GM13976 (cell line): ENCODE data around the gene NCAM2.

Experiments used
- DNase-seq: peaks from one replicate; pipeline ENCODE4 v3.0.0; 2012; ENCODE audit warnings: low spot score
- in situ Hi-C: fragments of 300-500 bp; cut with MboI; formaldehyde crosslinking; loops from one replicate; pipeline ENCODE4 v1.12.0; 2022; ENCODE audit warnings: low sequenced_read_pairs, mixed read lengths, inconsistent platforms; ENCODE audit not compliant: unreplicated experiment
- TF ChIP-seq, protein P1 (sequence below): IDR thresholded peaks from 2 replicates; pipeline ENCODE4 v1.5.1; 2012; ENCODE audit warnings: borderline replicate concordance, mild to moderate bottlenecking; ENCODE audit not compliant: insufficient read depth; ENCODE audit errors: extremely low read depth, missing control alignments, control extremely low read depth

NCAM2 gene

DNA sequence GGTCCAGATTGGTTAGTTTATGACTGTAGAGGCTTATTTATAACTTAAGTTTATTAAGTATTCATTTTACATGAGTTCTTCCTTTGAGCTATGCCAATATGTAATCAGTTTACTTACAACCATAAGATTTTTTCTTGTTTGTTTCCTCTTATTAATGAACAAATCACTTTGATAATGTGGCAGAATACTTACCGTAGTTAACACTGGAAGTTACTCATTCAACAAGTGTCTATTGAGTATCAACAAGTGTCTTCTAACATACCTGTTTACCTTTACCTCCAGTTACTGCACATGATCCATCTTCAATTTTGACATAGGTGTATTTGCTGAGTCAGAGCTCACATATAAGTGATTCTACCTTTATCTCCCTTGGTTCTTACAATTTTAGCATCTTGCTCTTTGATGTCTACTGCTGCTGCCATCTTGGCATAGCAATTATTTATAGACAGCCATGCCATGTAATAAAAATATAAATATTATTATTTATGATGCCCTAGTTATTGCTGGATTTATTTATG, 205.7 kb downstream of the NCAM2 start:
- in situ Hi-C loops, result no loop called here
- no peak for DNase-seq
- TF ChIP-seq, protein P1, sequence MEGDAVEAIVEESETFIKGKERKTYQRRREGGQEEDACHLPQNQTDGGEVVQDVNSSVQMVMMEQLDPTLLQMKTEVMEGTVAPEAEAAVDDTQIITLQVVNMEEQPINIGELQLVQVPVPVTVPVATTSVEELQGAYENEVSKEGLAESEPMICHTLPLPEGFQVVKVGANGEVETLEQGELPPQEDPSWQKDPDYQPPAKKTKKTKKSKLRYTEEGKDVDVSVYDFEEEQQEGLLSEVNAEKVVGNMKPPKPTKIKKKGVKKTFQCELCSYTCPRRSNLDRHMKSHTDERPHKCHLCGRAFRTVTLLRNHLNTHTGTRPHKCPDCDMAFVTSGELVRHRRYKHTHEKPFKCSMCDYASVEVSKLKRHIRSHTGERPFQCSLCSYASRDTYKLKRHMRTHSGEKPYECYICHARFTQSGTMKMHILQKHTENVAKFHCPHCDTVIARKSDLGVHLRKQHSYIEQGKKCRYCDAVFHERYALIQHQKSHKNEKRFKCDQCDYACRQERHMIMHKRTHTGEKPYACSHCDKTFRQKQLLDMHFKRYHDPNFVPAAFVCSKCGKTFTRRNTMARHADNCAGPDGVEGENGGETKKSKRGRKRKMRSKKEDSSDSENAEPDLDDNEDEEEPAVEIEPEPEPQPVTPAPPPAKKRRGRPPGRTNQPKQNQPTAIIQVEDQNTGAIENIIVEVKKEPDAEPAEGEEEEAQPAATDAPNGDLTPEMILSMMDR, result no peak

DNA sequence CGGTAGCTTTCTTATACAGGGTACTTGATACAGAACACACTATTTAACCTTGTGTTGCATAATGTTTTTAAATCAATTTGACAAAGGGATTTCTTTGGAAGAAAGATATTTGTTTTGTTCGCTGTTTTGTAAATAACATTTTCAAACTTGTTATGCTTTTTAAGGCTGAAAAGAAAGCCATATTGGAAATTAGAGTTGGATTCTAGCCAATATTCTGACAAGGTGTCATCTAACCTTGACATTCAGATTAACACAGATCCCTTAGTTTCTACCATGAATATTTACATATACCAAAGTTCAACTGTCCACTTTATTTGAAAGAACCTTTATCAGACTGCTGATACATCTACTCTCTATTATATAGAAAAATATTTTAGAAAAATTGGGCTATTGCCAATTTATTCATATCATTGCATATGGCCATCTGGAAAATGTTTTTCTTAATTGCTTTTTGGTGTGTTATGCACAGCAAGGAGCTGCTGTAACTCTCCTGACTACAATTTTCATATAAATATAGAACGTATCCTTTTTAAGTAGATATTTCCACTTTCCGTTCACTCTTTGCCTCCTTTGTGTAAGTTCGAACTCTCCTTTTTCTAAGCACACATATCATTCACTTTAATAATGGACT, 206.3 kb downstream of the NCAM2 start:
- TF ChIP-seq, protein P1, result no peak
- DNase-seq, result no peak
- in situ Hi-C loops, result no loop called here

DNA sequence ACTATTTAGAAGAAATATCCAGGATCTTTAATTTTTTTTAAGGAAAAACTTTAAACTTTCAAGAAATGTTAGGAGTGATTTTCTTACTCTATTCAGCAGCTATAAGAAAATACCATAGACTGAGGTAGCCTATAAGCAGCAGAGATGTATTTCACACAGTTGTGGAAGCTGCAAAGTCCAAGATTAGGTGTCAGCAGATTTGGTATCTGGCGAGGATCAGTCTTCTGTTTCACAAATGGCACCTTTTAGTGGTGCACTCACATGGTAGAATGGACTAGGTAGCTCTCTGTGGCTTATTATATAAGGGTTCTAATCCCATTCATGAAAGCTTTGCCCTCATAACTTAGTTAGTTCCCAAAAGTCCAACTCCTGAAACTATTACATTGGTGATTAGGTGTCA, 207.4 kb downstream of the NCAM2 start:
- no peak for DNase-seq
- TF ChIP-seq, protein P1, result no peak
- in situ Hi-C loops, result no loop called here

DNA sequence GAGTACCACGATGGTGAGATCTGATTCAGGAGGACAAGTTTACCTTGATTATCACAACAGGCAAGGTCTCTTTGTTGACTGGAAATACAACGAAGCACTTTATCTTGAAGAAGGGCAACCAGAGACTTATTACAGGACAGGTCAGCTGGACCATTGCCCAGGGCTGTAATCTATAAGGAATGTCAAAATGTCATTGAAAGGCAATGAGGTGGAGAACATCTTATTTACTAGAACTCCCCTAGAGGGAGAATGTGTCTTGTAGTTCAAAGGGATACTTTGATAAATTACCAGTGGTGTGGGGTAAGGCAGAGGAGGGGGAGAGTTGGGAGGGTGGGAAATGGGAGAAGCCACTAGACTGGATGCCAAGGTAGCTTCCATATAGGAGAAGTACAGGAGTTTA, 212.3 kb downstream of the NCAM2 start:
- in situ Hi-C loops, result no loop called here
- TF ChIP-seq, protein P1, result no peak
- no peak for DNase-seq

DNA sequence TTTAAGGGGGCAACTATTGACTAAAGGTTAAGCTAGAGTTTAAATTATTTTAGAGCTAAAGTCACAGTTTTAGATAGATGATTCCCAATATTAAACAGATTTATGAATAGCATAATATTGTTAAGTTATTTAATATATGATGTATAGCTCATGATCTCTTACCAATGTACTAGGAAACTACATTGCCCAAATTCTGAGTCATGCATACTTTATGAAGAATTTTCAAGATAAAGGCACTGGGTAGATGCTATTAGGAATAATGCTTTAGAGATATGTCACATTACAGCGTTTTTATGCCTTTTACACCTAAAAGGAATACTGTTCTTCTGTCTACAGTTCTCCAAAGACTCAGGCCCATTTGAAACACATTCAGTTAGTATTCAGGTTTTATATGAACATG, 215.1 kb downstream of the NCAM2 start:
- no peak for DNase-seq
- TF ChIP-seq, protein P1, result no peak
- in situ Hi-C loops, result no loop called here

DNA sequence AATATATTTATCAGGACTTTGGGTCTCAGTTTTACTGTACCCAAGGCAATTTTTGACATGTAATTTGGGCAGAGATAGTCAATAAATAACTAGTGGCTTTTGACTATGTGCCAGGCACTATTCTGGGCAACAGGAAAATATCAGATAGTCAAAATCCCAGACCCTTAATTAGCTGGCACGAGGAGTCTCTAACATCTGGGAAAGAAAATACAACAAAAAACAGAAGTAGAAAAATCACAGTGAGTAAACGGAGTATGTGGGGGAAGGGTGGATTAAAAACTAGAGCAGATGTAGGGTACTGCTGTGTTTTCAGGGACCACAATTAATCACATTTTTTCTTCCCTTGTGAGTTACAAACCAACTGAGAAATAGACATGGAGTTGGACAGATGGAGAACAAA, 217.8 kb downstream of the NCAM2 start:
- TF ChIP-seq, protein P1, result no peak
- in situ Hi-C loops, result no loop called here
- no peak for DNase-seq
